ENCODE results near the gene B3GAT2.

- TF ChIP-seq, protein P1, sequence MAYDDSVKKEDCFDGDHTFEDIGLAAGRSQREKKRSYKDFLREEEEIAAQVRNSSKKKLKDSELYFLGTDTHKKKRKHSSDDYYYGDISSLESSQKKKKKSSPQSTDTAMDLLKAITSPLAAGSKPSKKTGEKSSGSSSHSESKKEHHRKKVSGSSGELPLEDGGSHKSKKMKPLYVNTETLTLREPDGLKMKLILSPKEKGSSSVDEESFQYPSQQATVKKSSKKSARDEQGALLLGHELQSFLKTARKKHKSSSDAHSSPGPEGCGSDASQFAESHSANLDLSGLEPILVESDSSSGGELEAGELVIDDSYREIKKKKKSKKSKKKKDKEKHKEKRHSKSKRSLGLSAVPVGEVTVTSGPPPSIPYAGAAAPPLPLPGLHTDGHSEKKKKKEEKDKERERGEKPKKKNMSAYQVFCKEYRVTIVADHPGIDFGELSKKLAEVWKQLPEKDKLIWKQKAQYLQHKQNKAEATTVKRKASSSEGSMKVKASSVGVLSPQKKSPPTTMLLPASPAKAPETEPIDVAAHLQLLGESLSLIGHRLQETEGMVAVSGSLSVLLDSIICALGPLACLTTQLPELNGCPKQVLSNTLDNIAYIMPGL (CRISPR knock-in tag; IDR thresholded peaks at IDR 0.05; ENCODE audit: borderline replicate concordance), result no peak
- TF ChIP-seq SMC3 (IDR thresholded peaks at IDR 0.05) (no peak), EP300 (IDR thresholded peaks at IDR 0.05) (no peak), TFCP2L1 (CRISPR knock-in tag; IDR thresholded peaks at IDR 0.05) (no peak), MAX (IDR thresholded peaks at IDR 0.05) (no peak), RARB (CRISPR knock-in tag; IDR thresholded peaks at IDR 0.05) (no peak), POLR2AphosphoS2 (conservative IDR thresholded peaks at IDR 0.05; ENCODE audit: low read length) (no peak), POLR2A (IDR thresholded peaks at IDR 0.05; ENCODE audit: low read length) (no peak), ZFP36 (IDR thresholded peaks at IDR 0.05; ENCODE audit: borderline replicate concordance, partially characterized antibody) (no peak), HDAC2 (IDR thresholded peaks at IDR 0.05) (no peak), SREBF2 (IDR thresholded peaks at IDR 0.05) (no peak)
- TF ChIP-seq, protein P2, sequence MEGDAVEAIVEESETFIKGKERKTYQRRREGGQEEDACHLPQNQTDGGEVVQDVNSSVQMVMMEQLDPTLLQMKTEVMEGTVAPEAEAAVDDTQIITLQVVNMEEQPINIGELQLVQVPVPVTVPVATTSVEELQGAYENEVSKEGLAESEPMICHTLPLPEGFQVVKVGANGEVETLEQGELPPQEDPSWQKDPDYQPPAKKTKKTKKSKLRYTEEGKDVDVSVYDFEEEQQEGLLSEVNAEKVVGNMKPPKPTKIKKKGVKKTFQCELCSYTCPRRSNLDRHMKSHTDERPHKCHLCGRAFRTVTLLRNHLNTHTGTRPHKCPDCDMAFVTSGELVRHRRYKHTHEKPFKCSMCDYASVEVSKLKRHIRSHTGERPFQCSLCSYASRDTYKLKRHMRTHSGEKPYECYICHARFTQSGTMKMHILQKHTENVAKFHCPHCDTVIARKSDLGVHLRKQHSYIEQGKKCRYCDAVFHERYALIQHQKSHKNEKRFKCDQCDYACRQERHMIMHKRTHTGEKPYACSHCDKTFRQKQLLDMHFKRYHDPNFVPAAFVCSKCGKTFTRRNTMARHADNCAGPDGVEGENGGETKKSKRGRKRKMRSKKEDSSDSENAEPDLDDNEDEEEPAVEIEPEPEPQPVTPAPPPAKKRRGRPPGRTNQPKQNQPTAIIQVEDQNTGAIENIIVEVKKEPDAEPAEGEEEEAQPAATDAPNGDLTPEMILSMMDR (IDR thresholded peaks at IDR 0.05), result no peak
- TF ChIP-seq, protein P3, sequence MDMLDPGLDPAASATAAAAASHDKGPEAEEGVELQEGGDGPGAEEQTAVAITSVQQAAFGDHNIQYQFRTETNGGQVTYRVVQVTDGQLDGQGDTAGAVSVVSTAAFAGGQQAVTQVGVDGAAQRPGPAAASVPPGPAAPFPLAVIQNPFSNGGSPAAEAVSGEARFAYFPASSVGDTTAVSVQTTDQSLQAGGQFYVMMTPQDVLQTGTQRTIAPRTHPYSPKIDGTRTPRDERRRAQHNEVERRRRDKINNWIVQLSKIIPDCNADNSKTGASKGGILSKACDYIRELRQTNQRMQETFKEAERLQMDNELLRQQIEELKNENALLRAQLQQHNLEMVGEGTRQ (IDR thresholded peaks at IDR 0.05), result no peak
Observed at GRCh38 chr6:70874181-70874913, 82.5 kb downstream of the B3GAT2 start.
